Stomach (tissue), 4 donors: Measurements from ENCODE around the gene TGM2.

Experiments
- CTCF ChIP-seq, 7 experiments: fragments of 450-650 bp in 4 of 7; fragments of 200-600 bp in 3 of 7; sonication (generic) in 3 of 7; IDR thresholded peaks; one replicate each; pipeline ENCODE4 v1.5.1; 2016 to 2019; ENCODE audit warnings: antibody characterized with exemption in 7 of 7, control low read depth in 2 of 7, mild to moderate bottlenecking in 1 of 7
- EP300 ChIP-seq: sonication (generic); formaldehyde crosslinking; IDR thresholded peaks from one replicate; pipeline ENCODE4 v1.6.1; 2017; ENCODE audit warnings: antibody characterized with exemption
- POLR2A ChIP-seq, 4 donors: fragments of 450-650 bp; IDR thresholded peaks; one replicate each; pipeline ENCODE4 v1.6.1; 2016; ENCODE audit warnings: antibody characterized with exemption in 4 of 4, control low read depth in 2 of 4, mild to moderate bottlenecking in 1 of 4, moderate library complexity in 1 of 4
- POLR2AphosphoS5 ChIP-seq, 3 donors: sonication (generic); formaldehyde crosslinking; IDR thresholded peaks; one replicate each; pipeline ENCODE4 v1.6.1; 2016; ENCODE audit warnings: antibody characterized with exemption in 3 of 3

- no peak for TF ChIP-seq CTCF (IDR thresholded peaks at IDR 0.05)
- TF ChIP-seq POLR2AphosphoS5 (IDR thresholded peaks at IDR 0.05): peak in 1 of 3 donors; percentile 50
- no peak for TF ChIP-seq POLR2A (IDR thresholded peaks at IDR 0.05)
- no peak for TF ChIP-seq EP300
Measured at GRCh38 chr20:38152621-38153221, 12.3 kb downstream of the TGM2 start.
